Measurements from ENCODE around the gene CARD6. TPM values are rescaled to one million over a fixed set of nuclear protein-coding genes. Genes with fewer than 3 reads are reported as not detected.

The CARD6 gene
- total and polyA plus RNA-seq, 2 of the 13 experiments (the other 11 are each of a cell fraction or from before 2014, with no cell fraction given): 0.33 to 1.4 TPM

DNA sequence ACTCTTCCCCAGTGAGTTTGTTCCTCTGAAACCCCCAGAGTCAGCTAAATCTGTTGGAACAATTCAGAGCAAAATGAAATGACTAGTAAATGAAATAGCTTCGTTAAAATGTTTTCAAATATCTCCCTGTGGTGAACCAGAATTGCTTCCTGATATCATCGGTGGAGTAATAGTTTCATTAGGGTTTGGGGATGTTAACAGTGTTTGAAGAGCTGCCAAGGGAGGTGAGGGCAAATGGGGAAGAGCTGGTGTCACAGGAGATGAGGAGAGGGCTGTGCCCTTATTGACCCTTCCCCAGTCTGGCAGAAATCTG is 63.8 kb downstream of the CARD6 start:
- Histone ChIP-seq H3K27me3 (ENCODE audit: control insufficient read depth in 1 of 2, insufficient read depth in 2 of 2, low read length in 2 of 2) (no peaks in the 10 kb centered on the region), H3K4me2 (ENCODE audit: low read depth, low read length) (no peak overlapping the region), H3K79me2 (ENCODE audit: insufficient read depth, low read length) (no peaks in the 10 kb centered on the region), H3K36me3 (replicated peaks in 1 of 2; ENCODE audit: control insufficient read depth in 1 of 2, insufficient read depth in 2 of 2, low read length in 2 of 2) (no peaks in the 10 kb centered on the region), H3K27ac (ENCODE audit: extremely low read length, insufficient read depth, low read length) (no peak overlapping the region), H3K9me3 (ENCODE audit: low read length) (no peaks in the 10 kb centered on the region), H3K4me1 (ENCODE audit: insufficient read depth, low read length) (peaks cover 56% of the 10 kb centered on the region), H3K4me3 (replicated peaks in 1 of 3; ENCODE audit: insufficient read depth in 1 of 3, low read depth in 2 of 3, low read length in 3 of 3) (no peak overlapping the region), H4K20me1 (ENCODE audit: insufficient read depth, low read length) (no peaks in the 10 kb centered on the region), H3K9ac (ENCODE audit: insufficient read depth, low read depth, low read length) (no peak overlapping the region), H2AFZ (ENCODE audit: low read length) (no peak overlapping the region)
- ChIA-PET CTCF (ENCODE audit: low intra/inter-chr PET ratio, low total read pairs) (interaction anchor here (1.2 to 1.8 kb wide), 2 partner anchors 213 to 366 kb away, joined by 4 to 7 read pairs; no protein-coding TSS in a partner anchor), POLR2A (interaction anchor here (1.5 kb wide), 1 partner anchor 9 kb away, joined by 7 read pairs; no protein-coding TSS in a partner anchor)
- 50% methylated on average over 2 of the region's 2 CpGs for WGBS (ENCODE audit: low lambda C conversion rate)
- intact Hi-C loops (cut with micrococcal nuclease; ENCODE audit: unreplicated experiment) (loop anchor here (1.0 to 5.0 kb wide), 11 partner anchors 86 to 938 kb away; partner anchors contain the start of gene C6), in situ Hi-C loops (cut with HindIII; ENCODE audit: extremely low pct_ligation_motif_present, low pct_unique_long_range_greater_than_20kb) (loop anchor here (5.0 kb wide), 1 partner anchor 737 kb away; no protein-coding TSS in a partner anchor)
- no TSS peak for BruUV-seq (replicated peaks)
- ATAC-seq (no peak), DNase-seq (ENCODE audit: low spot score) (no peak), FAIRE-seq (no peak)
- peak; percentile 38 to 45; a peak in 2 of 4 replicates for TF ChIP-seq MAFK (conservative IDR thresholded peaks at IDR 0.05 in 1 of 2, IDR thresholded peaks at IDR 0.05 in 1 of 2; ENCODE audit: low read length in 2 of 2)
- no peak for TF ChIP-seq HDAC1 (CRISPR knock-in tag; IDR thresholded peaks at IDR 0.05)

DNA sequence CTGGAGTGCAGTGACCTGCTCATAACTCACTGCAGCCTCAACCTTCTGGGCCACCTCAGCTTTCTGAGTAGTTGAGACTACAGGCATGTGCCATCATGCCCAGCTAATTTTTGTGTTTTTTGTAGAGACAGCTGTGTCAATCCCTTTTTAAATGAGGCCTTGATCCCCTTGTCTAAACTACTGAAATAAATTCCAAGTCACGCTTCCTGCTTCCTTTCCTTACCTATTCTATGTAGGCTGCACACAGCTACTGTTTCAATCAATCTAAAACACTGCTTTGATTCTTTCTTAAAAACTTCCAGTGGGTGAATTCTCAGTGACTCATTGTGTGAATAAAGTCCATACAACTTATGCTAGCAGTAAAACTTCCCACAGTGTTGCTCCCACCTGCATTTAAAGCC is 65.2 kb downstream of the CARD6 start:
- no peak overlapping the region for H3K27ac ChIP-seq (ENCODE audit: extremely low read length, insufficient read depth, low read length)
- H2AFZ ChIP-seq (ENCODE audit: low read length): no peak overlapping the region
- no TSS peak for BruUV-seq (replicated peaks)
- WGBS (ENCODE audit: low lambda C conversion rate): 49% methylated on average over 1 of the region's 1 CpG
- H3K79me2 ChIP-seq (ENCODE audit: insufficient read depth, low read length): no peaks in the 10 kb centered on the region
- intact Hi-C loops (cut with micrococcal nuclease; ENCODE audit: unreplicated experiment): no loop called here
- POLR2A ChIA-PET: no interaction called here
- H3K4me2 ChIP-seq (ENCODE audit: low read depth, low read length): no peak overlapping the region
- FAIRE-seq (no peak), DNase-seq (ENCODE audit: low spot score) (peak; percentile 9), ATAC-seq (no peak)
- peaks cover 61% of the 10 kb centered on the region for H3K4me1 ChIP-seq (ENCODE audit: insufficient read depth, low read length)
- no peak overlapping the region for H3K9ac ChIP-seq (ENCODE audit: insufficient read depth, low read depth, low read length)
- H4K20me1 ChIP-seq (ENCODE audit: insufficient read depth, low read length): no peaks in the 10 kb centered on the region
- H3K27me3 ChIP-seq (ENCODE audit: control insufficient read depth in 1 of 2, insufficient read depth in 2 of 2, low read length in 2 of 2): no peaks in the 10 kb centered on the region
- H3K36me3 ChIP-seq (replicated peaks in 1 of 2; ENCODE audit: control insufficient read depth in 1 of 2, insufficient read depth in 2 of 2, low read length in 2 of 2): no peaks in the 10 kb centered on the region
- CTCF ChIA-PET (ENCODE audit: low intra/inter-chr PET ratio, low total read pairs): no interaction called here
- no peaks in the 10 kb centered on the region for H3K9me3 ChIP-seq (ENCODE audit: low read length)
- no peak overlapping the region for H3K4me3 ChIP-seq (replicated peaks in 1 of 3; ENCODE audit: insufficient read depth in 1 of 3, low read depth in 2 of 3, low read length in 3 of 3)
- in situ Hi-C loops (cut with HindIII; ENCODE audit: extremely low pct_ligation_motif_present, low pct_unique_long_range_greater_than_20kb): no loop called here
- no peak for TF ChIP-seq ZNF589 (CRISPR knock-in tag; conservative IDR thresholded peaks at IDR 0.05)
- no peak for TF ChIP-seq ZNF264 (CRISPR knock-in tag; IDR thresholded peaks at IDR 0.05)
- no peak for TF ChIP-seq ZNF274 (CRISPR knock-in tag; IDR thresholded peaks at IDR 0.05)
- TF ChIP-seq, protein P1, sequence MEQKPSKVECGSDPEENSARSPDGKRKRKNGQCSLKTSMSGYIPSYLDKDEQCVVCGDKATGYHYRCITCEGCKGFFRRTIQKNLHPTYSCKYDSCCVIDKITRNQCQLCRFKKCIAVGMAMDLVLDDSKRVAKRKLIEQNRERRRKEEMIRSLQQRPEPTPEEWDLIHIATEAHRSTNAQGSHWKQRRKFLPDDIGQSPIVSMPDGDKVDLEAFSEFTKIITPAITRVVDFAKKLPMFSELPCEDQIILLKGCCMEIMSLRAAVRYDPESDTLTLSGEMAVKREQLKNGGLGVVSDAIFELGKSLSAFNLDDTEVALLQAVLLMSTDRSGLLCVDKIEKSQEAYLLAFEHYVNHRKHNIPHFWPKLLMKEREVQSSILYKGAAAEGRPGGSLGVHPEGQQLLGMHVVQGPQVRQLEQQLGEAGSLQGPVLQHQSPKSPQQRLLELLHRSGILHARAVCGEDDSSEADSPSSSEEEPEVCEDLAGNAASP (CRISPR knock-in tag; IDR thresholded peaks at IDR 0.05; ENCODE audit: borderline replicate concordance): no peak
